ENCODE data around the gene DPP10.

Gene DPP10

GRCh38 chr2:114857196-114857595 lies 414.8 kb downstream of the DPP10 start:
- no peak for DNase-seq (ENCODE audit: low read depth)
- no peak overlapping the region for H3K4me3 ChIP-seq (ENCODE audit: low read length)
- no peak for TF ChIP-seq CTCF (IDR thresholded peaks at IDR 0.05; ENCODE audit: insufficient read depth, low read depth, low read length, missing control alignments)

- no peak for DNase-seq (ENCODE audit: low read depth)
- H3K4me3 ChIP-seq (ENCODE audit: low read length), result no peak overlapping the region
- no peak for TF ChIP-seq CTCF (IDR thresholded peaks at IDR 0.05; ENCODE audit: insufficient read depth, low read depth, low read length, missing control alignments)
These were observed 417.5 kb downstream of the DPP10 start for GRCh38 chr2:114859726-114860510.

- no peak for TF ChIP-seq CTCF (IDR thresholded peaks at IDR 0.05; ENCODE audit: insufficient read depth, low read depth, low read length, missing control alignments)
- no peak for DNase-seq (ENCODE audit: low read depth)
- H3K4me3 ChIP-seq (ENCODE audit: low read length), result no peak overlapping the region
These were observed 419.8 kb downstream of the DPP10 start for GRCh38 chr2:114862243-114862642.

GRCh38 chr2:114864901-114865300 lies 422.5 kb downstream of the DPP10 start:
- no peak for TF ChIP-seq CTCF (IDR thresholded peaks at IDR 0.05; ENCODE audit: insufficient read depth, low read depth, low read length, missing control alignments)
- no peak overlapping the region for H3K4me3 ChIP-seq (ENCODE audit: low read length)
- DNase-seq (ENCODE audit: low read depth), result no peak

- DNase-seq (ENCODE audit: low read depth), result no peak
- TF ChIP-seq CTCF (IDR thresholded peaks at IDR 0.05; ENCODE audit: insufficient read depth, low read depth, low read length, missing control alignments), result no peak
These were observed 437.6 kb downstream of the DPP10 start for GRCh38 chr2:114880046-114880445.

GRCh38 chr2:114919985-114920384 lies 477.5 kb downstream of the DPP10 start:
- TF ChIP-seq CTCF (IDR thresholded peaks at IDR 0.05; ENCODE audit: insufficient read depth, low read depth, low read length, missing control alignments), result no peak
- no peak for DNase-seq (ENCODE audit: low read depth)
- H3K4me3 ChIP-seq (ENCODE audit: low read length), result no peak overlapping the region

More at GRCh38 chr2:114880046-114880445, 437.6 kb downstream of the DPP10 start:
- H3K4me3 ChIP-seq (ENCODE audit: low read length), result no peak overlapping the region

- DNase-seq (ENCODE audit: low read depth), result no peak
- H3K4me3 ChIP-seq (ENCODE audit: low read length), result no peak overlapping the region
- no peak for TF ChIP-seq CTCF (IDR thresholded peaks at IDR 0.05; ENCODE audit: insufficient read depth, low read depth, low read length, missing control alignments)
These were observed 479.6 kb downstream of the DPP10 start for GRCh38 chr2:114922076-114922475.

Data from epithelial cell of esophagus (primary cell).